H9 (cell line): Measurements from ENCODE around the gene CYP8B1. TPM values are rescaled to one million over a fixed set of nuclear protein-coding genes. Genes with fewer than 3 reads are reported as not detected.

Experiments
- DNase-seq: peaks from one replicate; pipeline ENCODE4 v3.0.0-alpha.2; 2017
- H2AFZ ChIP-seq: one replicate; pipeline ENCODE4 v1.6.1; 2013; ENCODE audit warnings: mild to moderate bottlenecking, low read length, control low read depth, moderate library complexity
- H2AK5ac ChIP-seq: 2 replicates; pipeline ENCODE4 v1.6.1; 2013; ENCODE audit warnings: low read length, control low read depth, mixed read lengths; ENCODE audit not compliant: insufficient read length
- H2BK120ac ChIP-seq: one replicate; pipeline ENCODE4 v1.6.1; 2013; ENCODE audit warnings: low read depth, mild to moderate bottlenecking, low read length, control low read depth, inconsistent platforms; ENCODE audit not compliant: poor library complexity, severe bottlenecking
- H2BK12ac ChIP-seq: 2 replicates; pipeline ENCODE4 v1.6.1; 2013; ENCODE audit warnings: low read length, control low read depth, mixed read lengths, low read depth; ENCODE audit not compliant: insufficient read length
- H2BK15ac ChIP-seq: 2 replicates; pipeline ENCODE4 v1.6.1; 2013; ENCODE audit warnings: low read depth, low read length, control low read depth
- H2BK20ac ChIP-seq: one replicate; pipeline ENCODE4 v1.6.1; 2013; ENCODE audit warnings: low read depth, mild to moderate bottlenecking, low read length, control low read depth, inconsistent platforms; ENCODE audit not compliant: poor library complexity, severe bottlenecking
- H2BK5ac ChIP-seq: 2 replicates; pipeline ENCODE4 v1.6.1; 2013; ENCODE audit warnings: low read length, control low read depth, mixed read lengths; ENCODE audit not compliant: insufficient read length
- H3K14ac ChIP-seq: 2 replicates; pipeline ENCODE4 v1.6.1; 2013; ENCODE audit warnings: low read length, control low read depth; ENCODE audit not compliant: insufficient read depth
- H3K18ac ChIP-seq: 2 replicates; pipeline ENCODE4 v1.6.1; 2013; ENCODE audit warnings: low read depth, mild to moderate bottlenecking, mixed read lengths, low read length, control low read depth; ENCODE audit not compliant: insufficient read length
- H3K23ac ChIP-seq: 2 replicates; pipeline ENCODE4 v1.6.1; 2013; ENCODE audit warnings: low read length, control low read depth, mixed read lengths, low read depth; ENCODE audit not compliant: insufficient read length
- H3K23me2 ChIP-seq: 2 replicates; pipeline ENCODE4 v1.6.1; 2013; ENCODE audit warnings: low read depth, mild to moderate bottlenecking, mixed read lengths, low read length, control low read depth; ENCODE audit not compliant: insufficient read length, poor library complexity, severe bottlenecking
- H3K27ac ChIP-seq: 2 replicates; pipeline ENCODE4 v1.5.1; 2013; ENCODE audit warnings: low read length, control low read depth, mixed read lengths, low read depth; ENCODE audit not compliant: insufficient read length
- H3K27me3 ChIP-seq: 2 replicates; pipeline ENCODE4 v1.6.1; 2013; ENCODE audit warnings: low read length, control low read depth, inconsistent platforms; ENCODE audit not compliant: insufficient read depth
- H3K4ac ChIP-seq: 2 replicates; pipeline ENCODE4 v1.6.1; 2013; ENCODE audit warnings: low read depth, mild to moderate bottlenecking, control low read depth, inconsistent platforms, low read length, moderate library complexity
- H3K4me1 ChIP-seq: 2 replicates; pipeline ENCODE4 v1.6.1; 2013; ENCODE audit warnings: low read length, control low read depth, inconsistent platforms; ENCODE audit not compliant: insufficient read depth
- H3K4me2 ChIP-seq: 2 replicates; pipeline ENCODE4 v1.6.1; 2013; ENCODE audit warnings: low read length, control low read depth, mixed read lengths; ENCODE audit not compliant: insufficient read length, insufficient read depth
- H3K56ac ChIP-seq: 2 replicates; pipeline ENCODE4 v1.6.1; 2013; ENCODE audit warnings: low read depth, mild to moderate bottlenecking, mixed read lengths, low read length, control low read depth; ENCODE audit not compliant: insufficient read length
- H3K79me1 ChIP-seq: 2 replicates; pipeline ENCODE4 v1.6.1; 2013; ENCODE audit warnings: low read depth, mild to moderate bottlenecking, moderate library complexity, low read length, control low read depth, inconsistent platforms; ENCODE audit not compliant: insufficient read depth, poor library complexity, severe bottlenecking
- H3K79me2 ChIP-seq: 2 replicates; pipeline ENCODE4 v1.6.1; 2013; ENCODE audit warnings: low read length, control low read depth, inconsistent platforms; ENCODE audit not compliant: insufficient read depth
- H3K9ac ChIP-seq: 2 replicates; pipeline ENCODE4 v1.6.1; 2013; ENCODE audit warnings: low read length, control low read depth, mixed read lengths; ENCODE audit not compliant: insufficient read length; ENCODE audit errors: extremely low read depth
- H3K9me3 ChIP-seq: one replicate; pipeline ENCODE4 v1.6.1; 2013; ENCODE audit warnings: low read depth, low read length, inconsistent platforms; ENCODE audit not compliant: control insufficient read depth
- H3T11ph ChIP-seq: one replicate; pipeline ENCODE4 v1.6.1; 2013; ENCODE audit warnings: mild to moderate bottlenecking, low read length, control low read depth, inconsistent platforms
- H4K20me1 ChIP-seq: one replicate; pipeline ENCODE4 v1.6.1; 2013; ENCODE audit not compliant: control insufficient read depth, insufficient read length, insufficient read depth
- H4K5ac ChIP-seq: 2 replicates; pipeline ENCODE4 v1.6.1; 2013; ENCODE audit warnings: low read depth, mild to moderate bottlenecking, mixed read lengths, low read length, control low read depth; ENCODE audit not compliant: insufficient read length
- H4K8ac ChIP-seq: replicated peaks from 2 replicates; pipeline ENCODE4 v1.6.1; 2013; ENCODE audit warnings: low read length, control low read depth, mixed read lengths, low read depth; ENCODE audit not compliant: insufficient read length
- H4K91ac ChIP-seq: 2 replicates; pipeline ENCODE4 v1.6.1; 2013; ENCODE audit warnings: low read depth, mild to moderate bottlenecking, moderate library complexity, mixed read lengths, low read length, control low read depth; ENCODE audit not compliant: insufficient read length
- H3K27ac Mint-ChIP-seq, 3 experiments: 2 replicates in 2 of 3; 3 replicates in 1 of 3; pipeline ENCODE4 v1.8.0; 2020 to 2021; ENCODE audit warnings: mixed read lengths in 3 of 3, mild to moderate bottlenecking in 1 of 3, moderate library complexity in 1 of 3
- H3K27me3 Mint-ChIP-seq: 2 replicates; pipeline ENCODE4 v1.8.0; 2021; ENCODE audit warnings: low read depth, mild to moderate bottlenecking, moderate library complexity, mixed read lengths
- H3K36me3 Mint-ChIP-seq, 3 experiments: 2 replicates in 2 of 3; 3 replicates in 1 of 3; pipeline ENCODE4 v1.8.0; 2020 to 2021; ENCODE audit warnings: low read depth in 3 of 3, mixed read lengths in 3 of 3; ENCODE audit not compliant: insufficient read depth in 1 of 3
- H3K4me1 Mint-ChIP-seq, 2 experiments: 2 replicates each; pipeline ENCODE4 v1.8.0; 2020; ENCODE audit warnings: mixed read lengths in 2 of 2
- H3K4me3 Mint-ChIP-seq, 2 experiments: 2 replicates in 1 of 2; 3 replicates in 1 of 2; pipeline ENCODE4 v1.8.0; 2020 to 2021; ENCODE audit warnings: mild to moderate bottlenecking in 2 of 2, mixed read lengths in 2 of 2, moderate library complexity in 1 of 2
- H3K9me3 Mint-ChIP-seq, 2 experiments: 2 replicates in 1 of 2; 3 replicates in 1 of 2; pipeline ENCODE4 v1.8.0; 2020; ENCODE audit warnings: mild to moderate bottlenecking in 2 of 2, mixed read lengths in 2 of 2, moderate library complexity in 1 of 2
- whole genome bisulfite sequencing: extraction: QIAGEN DNeasy Blood & Tissue Kit; methylation state at CpG from one replicate; pipeline ENCODE4 v1.1.7; 2013; ENCODE audit warnings: missing lambda C conversion rate, low lambda C conversion rate, mixed read lengths; ENCODE audit not compliant: insufficient read length; ENCODE audit errors: extremely low coverage; 5-methylcytosine and 5-hydroxymethylcytosine counted together
- total RNA-seq: library from RNA; stranded (reverse); gene quantifications from 2 replicates; pipeline ENCODE4 v1.2.1, GENCODE V29; 2021
- TF ChIP-seq, protein P1 (sequence below): fragments of 200-600 bp; sonication (generic); conservative IDR thresholded peaks from 3 replicates; pipeline ENCODE4 v1.8.0; 2021; ENCODE audit warnings: antibody characterized with exemption, mild to moderate bottlenecking

The CYP8B1 gene
- total RNA-seq, 1 experiment from 2014 or later, result not detected

- Histone ChIP-seq H3K27ac (no peak overlapping the region), H3K23ac (no peak overlapping the region), H3K9me3 (no peaks in the 10 kb centered on the region), H3K18ac (no peak overlapping the region), H3K79me1 (no peaks in the 10 kb centered on the region), H2BK120ac (no peak overlapping the region), H2BK20ac (no peak overlapping the region), H3K56ac (no peak overlapping the region), H2BK5ac (no peak overlapping the region), H2BK15ac (no peak overlapping the region), H3K4me2 (peak overlapping the region; percentile 35), H3K79me2 (no peaks in the 10 kb centered on the region), H3K27me3 (no peaks in the 10 kb centered on the region), H2AFZ (no peak overlapping the region), H3K23me2 (peaks cover 4% of the 10 kb centered on the region), H3K4me1 (peaks cover 4% of the 10 kb centered on the region; the same call in 1 of the 2 replicates), H3T11ph (no peak overlapping the region), H2BK12ac (no peak overlapping the region), H4K5ac (no peak overlapping the region), H4K20me1 (no peaks in the 10 kb centered on the region), H4K8ac (no peak overlapping the region), H3K14ac (no peak overlapping the region), H4K91ac (no peak overlapping the region), H3K4ac (no peak overlapping the region), H3K9ac (no peak overlapping the region), H2AK5ac (no peak overlapping the region)
- no CpG with 5 or more reads among the region's 9 CpGs for WGBS
- Mint-ChIP-seq H3K36me3 (no peaks in the 10 kb centered on the region), H3K27me3 (peaks cover 3% of the 10 kb centered on the region; the same call in 1 of the 2 replicates), H3K4me3 (peak overlapping the region; percentile 63 to 67; a peak in 4 of 5 replicates), H3K4me1 (peaks cover 22 to 25% of the 10 kb centered on the region in 2 experiments), H3K27ac (no peak overlapping the region), H3K9me3 (no peaks in the 10 kb centered on the region)
- no peak for DNase-seq
- TF ChIP-seq, protein P1, sequence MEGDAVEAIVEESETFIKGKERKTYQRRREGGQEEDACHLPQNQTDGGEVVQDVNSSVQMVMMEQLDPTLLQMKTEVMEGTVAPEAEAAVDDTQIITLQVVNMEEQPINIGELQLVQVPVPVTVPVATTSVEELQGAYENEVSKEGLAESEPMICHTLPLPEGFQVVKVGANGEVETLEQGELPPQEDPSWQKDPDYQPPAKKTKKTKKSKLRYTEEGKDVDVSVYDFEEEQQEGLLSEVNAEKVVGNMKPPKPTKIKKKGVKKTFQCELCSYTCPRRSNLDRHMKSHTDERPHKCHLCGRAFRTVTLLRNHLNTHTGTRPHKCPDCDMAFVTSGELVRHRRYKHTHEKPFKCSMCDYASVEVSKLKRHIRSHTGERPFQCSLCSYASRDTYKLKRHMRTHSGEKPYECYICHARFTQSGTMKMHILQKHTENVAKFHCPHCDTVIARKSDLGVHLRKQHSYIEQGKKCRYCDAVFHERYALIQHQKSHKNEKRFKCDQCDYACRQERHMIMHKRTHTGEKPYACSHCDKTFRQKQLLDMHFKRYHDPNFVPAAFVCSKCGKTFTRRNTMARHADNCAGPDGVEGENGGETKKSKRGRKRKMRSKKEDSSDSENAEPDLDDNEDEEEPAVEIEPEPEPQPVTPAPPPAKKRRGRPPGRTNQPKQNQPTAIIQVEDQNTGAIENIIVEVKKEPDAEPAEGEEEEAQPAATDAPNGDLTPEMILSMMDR, result no peak
Measured at GRCh38 chr3:42880183-42880582, 4.5 kb upstream of the CYP8B1 start.
